RWPE1 (cell line): ENCODE results near the gene RASEF.

ENCODE experiments used
- CTCF ChIA-PET: fragments of 350-600 bp; sonication (Branson Sonifier 250); formaldehyde crosslinking; extraction: SDS; loops from one replicate; lab custom pipeline; 2021; lab: Yijun Ruan, JAX
- POLR2A ChIA-PET: fragments of 400-600 bp; formaldehyde crosslinking; extraction: SDS; loops from one replicate; lab custom pipeline; 2020; ENCODE audit warnings: antibody characterized with exemption; ENCODE audit not compliant: low non-redundant PET; lab: Yijun Ruan, JAX
- DNase-seq: peaks from one replicate; pipeline ENCODE4 v3.0.0; 2012; ENCODE audit warnings: low spot score
- H3K27ac ChIP-seq: fragments of 450-650 bp; 2 replicates; pipeline ENCODE4 v1.5.1; 2017
- CTCF ChIP-seq: fragments of 450-650 bp; conservative IDR thresholded peaks from 2 replicates; pipeline ENCODE4 v1.5.1; 2017; ENCODE audit warnings: low read depth, mild to moderate bottlenecking

The RASEF gene

GRCh38 chr9:83013867-83014605, 48.9 kb downstream of the RASEF start:
- H3K27ac ChIP-seq, result no peak overlapping the region
- no peak for TF ChIP-seq CTCF
- ChIA-PET POLR2A (no interaction called here), CTCF (no interaction called here)
- no peak for DNase-seq

- no peak for DNase-seq
- CTCF ChIA-PET, result no interaction called here
- TF ChIP-seq CTCF, result no peak
- POLR2A ChIA-PET, result no interaction called here
- no peak overlapping the region for H3K27ac ChIP-seq
These were observed 49.8 kb downstream of the RASEF start for GRCh38 chr9:83012922-83013838.

GRCh38 chr9:83012168-83012921, 50.6 kb downstream of the RASEF start:
- CTCF ChIA-PET, result no interaction called here
- POLR2A ChIA-PET, result no interaction called here
- H3K27ac ChIP-seq, result no peak overlapping the region
- no peak for TF ChIP-seq CTCF
- DNase-seq, result no peak

- CTCF ChIA-PET, result interaction anchor here (0.6 kb wide), 1 partner anchor 187 kb away, joined by 5 read pairs; no protein-coding TSS in a partner anchor
- H3K27ac ChIP-seq, result no peak overlapping the region
- POLR2A ChIA-PET, result no interaction called here
- no peak for DNase-seq
- no peak for TF ChIP-seq CTCF
These were observed 51.3 kb downstream of the RASEF start for GRCh38 chr9:83011611-83012010.

- CTCF ChIA-PET, result no interaction called here
- TF ChIP-seq CTCF, result no peak
- H3K27ac ChIP-seq, result no peak overlapping the region
- POLR2A ChIA-PET, result interaction anchor here (0.5 kb wide), 1 partner anchor 35 kb away, joined by 3 read pairs; no protein-coding TSS in a partner anchor
- DNase-seq, result no peak
These were observed 55.2 kb downstream of the RASEF start for GRCh38 chr9:83007521-83008300.
